Kidney epithelial cell (primary cell): ENCODE results near the gene PFKL. TPM values are rescaled to one million over a fixed set of nuclear protein-coding genes. Genes with fewer than 3 reads are reported as not detected.
"Not testable (repeated sequence)": the region's sequence is repeated elsewhere in the genome, so short reads cannot be mapped to it uniquely, and the experiment has no call there.

Experiments
- DNase-seq: peaks from one replicate; pipeline ENCODE4 v3.0.0-alpha.2; 2010; ENCODE audit warnings: low read depth
- H3K27me3 ChIP-seq: 2 replicates; pipeline ENCODE4 v1.6.0; 2011; ENCODE audit warnings: low read length; ENCODE audit not compliant: control insufficient read depth, insufficient read depth
- H3K36me3 ChIP-seq: 2 replicates; pipeline ENCODE4 v1.5.1; 2011; ENCODE audit warnings: low read length; ENCODE audit not compliant: control insufficient read depth, insufficient read depth
- H3K4me3 ChIP-seq: 2 replicates; pipeline ENCODE4 v1.5.1; 2011; ENCODE audit warnings: low read depth, mild to moderate bottlenecking, control low read depth, low read length
- total RNA-seq: library from RNA; depleted of rRNA; stranded (reverse); fragments of >200 nt; gene quantifications from 2 replicates; pipeline ENCODE4 v1.2.3, GENCODE V29; 2015
- TF ChIP-seq, protein P1 (sequence below): IDR thresholded peaks from 2 replicates; pipeline ENCODE4 v1.5.1; 2011; ENCODE audit warnings: mild to moderate bottlenecking, moderate library complexity, low read length, control low read depth, inconsistent platforms; ENCODE audit not compliant: insufficient read depth, poor library complexity, severe bottlenecking

The PFKL gene
- total RNA-seq, 1 donor from 2014 or later = 75.8 TPM

DNA sequence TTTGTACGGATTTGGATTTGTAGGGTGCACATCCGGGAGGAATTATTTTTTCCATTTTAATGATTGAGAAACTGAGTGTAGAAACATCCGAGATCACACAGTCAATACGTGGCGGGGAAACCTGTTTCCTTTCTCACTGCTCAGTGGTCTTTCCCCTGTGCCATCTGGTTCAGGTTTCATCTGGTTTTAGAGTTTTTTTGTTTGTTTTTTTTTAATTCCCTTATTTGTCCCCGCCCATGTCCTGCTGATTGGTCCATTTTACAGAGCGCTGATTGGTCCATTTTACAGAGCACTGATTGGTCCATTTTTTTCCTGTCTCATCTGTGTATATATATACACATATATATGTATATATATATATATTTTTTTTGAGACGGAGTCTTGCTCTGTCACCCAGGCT lies 59.5 kb downstream of the PFKL start:
- TF ChIP-seq, protein P1, sequence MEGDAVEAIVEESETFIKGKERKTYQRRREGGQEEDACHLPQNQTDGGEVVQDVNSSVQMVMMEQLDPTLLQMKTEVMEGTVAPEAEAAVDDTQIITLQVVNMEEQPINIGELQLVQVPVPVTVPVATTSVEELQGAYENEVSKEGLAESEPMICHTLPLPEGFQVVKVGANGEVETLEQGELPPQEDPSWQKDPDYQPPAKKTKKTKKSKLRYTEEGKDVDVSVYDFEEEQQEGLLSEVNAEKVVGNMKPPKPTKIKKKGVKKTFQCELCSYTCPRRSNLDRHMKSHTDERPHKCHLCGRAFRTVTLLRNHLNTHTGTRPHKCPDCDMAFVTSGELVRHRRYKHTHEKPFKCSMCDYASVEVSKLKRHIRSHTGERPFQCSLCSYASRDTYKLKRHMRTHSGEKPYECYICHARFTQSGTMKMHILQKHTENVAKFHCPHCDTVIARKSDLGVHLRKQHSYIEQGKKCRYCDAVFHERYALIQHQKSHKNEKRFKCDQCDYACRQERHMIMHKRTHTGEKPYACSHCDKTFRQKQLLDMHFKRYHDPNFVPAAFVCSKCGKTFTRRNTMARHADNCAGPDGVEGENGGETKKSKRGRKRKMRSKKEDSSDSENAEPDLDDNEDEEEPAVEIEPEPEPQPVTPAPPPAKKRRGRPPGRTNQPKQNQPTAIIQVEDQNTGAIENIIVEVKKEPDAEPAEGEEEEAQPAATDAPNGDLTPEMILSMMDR = no peak
- Histone ChIP-seq H3K27me3 (peaks cover 6% of the 10 kb centered on the region), H3K36me3 (no peaks in the 10 kb centered on the region), H3K4me3 (no peak overlapping the region)
- DNase-seq = no peak

DNA sequence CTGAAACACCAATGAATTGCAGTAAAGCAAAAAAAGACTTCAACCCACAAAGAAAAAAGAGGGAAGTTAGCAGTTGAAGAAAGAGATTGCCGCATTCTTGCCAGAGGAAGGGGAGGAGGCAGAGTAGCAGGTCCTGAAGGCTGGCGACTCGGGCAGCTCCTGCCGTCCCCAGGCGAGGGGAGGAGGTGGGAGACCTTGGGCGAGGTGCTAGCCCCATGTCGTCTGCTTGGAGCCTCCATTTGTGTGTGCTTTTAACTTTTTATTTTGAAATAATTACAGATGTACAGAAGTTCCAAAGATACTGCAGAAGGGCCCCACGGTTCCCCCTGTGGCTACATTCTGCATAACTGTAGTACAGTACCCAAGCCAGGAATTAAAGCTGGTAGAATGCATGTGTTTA lies 60.3 kb downstream of the PFKL start:
- TF ChIP-seq, protein P1 = no peak
- H3K4me3 ChIP-seq = no peak overlapping the region
- H3K36me3 ChIP-seq = no peaks in the 10 kb centered on the region
- no peak for DNase-seq
- H3K27me3 ChIP-seq = peaks cover under 1% of the 10 kb centered on the region

DNA sequence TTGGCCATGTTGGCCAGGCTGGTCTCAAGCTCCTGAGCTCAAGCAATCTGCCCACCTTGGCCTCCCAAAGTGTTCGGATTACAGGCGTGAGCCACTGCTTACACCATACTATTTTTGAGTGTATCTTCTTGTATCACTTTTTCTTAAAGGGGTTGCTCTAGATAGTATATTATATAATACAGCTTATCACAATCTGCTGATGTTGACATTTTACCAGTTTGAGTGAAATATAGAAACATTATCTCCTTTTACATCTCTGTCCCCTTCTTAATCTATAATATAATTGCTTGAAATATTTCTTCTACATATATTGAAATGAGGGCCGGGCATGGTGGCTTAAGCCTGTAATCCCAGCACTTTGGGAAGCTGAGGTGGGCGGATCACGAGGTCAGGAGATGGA lies 62.0 kb downstream of the PFKL start:
- DNase-seq, H3K36me3 ChIP-seq, H3K27me3 ChIP-seq, H3K4me3 ChIP-seq: not testable (repeated sequence)

DNA sequence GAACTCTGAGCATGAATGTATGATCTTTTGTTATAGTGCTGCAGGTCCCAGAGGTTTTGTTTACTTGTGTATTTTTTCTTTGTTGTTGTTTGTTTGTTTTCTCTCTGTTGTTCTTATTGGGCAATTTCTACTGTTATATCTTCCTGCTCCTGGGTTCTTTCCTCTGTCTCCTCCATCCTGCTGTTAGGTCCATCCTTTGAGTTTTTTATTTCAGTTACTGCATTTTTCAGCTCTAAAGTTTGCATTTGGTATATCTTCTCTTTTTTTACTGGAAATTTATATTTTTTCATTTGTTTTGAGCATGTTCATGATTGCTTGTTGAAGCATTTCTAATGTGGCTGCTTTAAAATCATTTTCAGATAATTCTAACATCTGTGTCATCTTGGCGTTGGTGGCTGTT lies 63.4 kb downstream of the PFKL start:
- Histone ChIP-seq H3K4me3 (no peak overlapping the region), H3K27me3 (peaks cover 6% of the 10 kb centered on the region), H3K36me3 (no peaks in the 10 kb centered on the region)
- DNase-seq = no peak
- TF ChIP-seq, protein P1 = no peak

DNA sequence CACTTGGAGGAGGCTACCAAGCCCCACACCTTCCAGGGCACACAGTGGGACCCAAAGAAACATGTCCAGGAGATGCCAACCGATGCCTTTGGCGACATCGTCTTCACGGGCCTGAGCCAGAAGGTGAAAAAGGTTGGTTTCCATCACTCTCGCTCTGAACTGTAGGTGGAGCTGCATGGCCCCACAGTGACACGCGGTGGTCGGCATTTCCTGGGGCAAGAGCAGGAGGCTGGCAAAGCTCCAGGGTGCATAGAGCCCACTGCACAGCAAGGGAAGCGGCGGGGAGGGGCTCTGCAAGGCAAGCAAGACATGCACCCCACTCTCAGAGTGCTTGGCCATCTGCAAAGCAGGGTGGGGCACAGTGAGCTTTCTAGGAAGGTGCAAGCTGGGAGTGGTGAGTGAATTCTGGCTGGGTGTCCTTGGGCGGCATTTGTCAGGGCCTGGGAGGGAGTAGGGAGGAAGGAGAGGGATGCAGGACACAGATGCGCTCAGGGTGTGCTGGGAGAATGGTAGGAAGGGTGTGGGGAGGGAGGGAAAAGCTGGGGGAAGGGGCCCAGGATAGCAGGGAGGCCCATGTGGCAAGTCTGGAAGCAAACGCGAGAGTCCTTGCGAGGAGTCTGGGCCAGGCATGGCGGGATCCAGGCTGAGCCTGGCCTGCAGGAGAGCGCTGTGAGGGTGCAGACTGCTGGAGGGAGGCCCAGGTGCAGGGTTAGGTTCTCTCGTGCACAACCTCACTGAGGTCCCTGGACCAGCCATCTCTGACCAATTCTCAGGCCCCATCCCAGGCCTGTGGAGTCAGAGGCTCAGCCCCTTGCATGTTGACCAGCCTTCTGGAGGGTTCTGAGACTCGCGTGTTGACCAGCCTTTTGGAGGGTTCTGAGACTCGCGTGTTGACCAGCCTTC lies 64.5 kb downstream of the PFKL start:
- no peaks in the 10 kb centered on the region for H3K36me3 ChIP-seq
- TF ChIP-seq, protein P1 = no peak
- DNase-seq = no peak

DNA sequence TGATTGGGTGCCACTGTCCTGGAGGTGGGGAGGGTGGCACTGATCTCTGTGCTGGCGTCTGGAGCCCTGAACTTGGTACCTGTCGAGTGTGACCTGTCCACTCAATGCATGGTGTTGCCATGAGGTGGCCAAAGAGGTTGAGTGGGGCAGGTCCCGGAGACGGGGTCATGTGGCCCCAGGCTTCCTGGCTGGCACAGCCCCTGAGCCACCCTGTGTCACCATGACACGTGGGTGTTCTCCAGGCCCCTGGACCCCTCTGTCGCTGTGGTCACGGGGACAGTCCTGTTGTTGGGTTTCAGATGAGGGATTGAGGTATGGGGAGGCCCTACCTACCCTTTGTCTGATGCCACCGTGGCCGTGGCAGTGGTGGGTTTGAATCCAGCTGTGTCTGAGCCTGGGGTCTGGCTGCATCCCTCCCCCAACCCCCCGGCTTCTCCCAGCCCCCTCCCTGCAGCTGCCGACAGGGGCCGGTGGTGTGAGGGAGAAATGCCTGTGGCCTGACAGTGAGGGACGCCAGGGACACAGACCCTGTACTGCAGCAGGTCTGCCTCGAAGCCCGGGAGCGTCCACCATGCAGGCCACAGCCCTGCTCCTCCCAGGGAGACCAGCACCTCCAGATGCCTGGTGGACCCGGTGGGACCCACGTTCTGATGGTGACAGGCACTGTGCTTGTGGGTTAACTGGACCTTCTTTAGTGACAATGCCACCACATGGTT lies 65.6 kb downstream of the PFKL start:
- TF ChIP-seq, protein P1 = no peak
- peaks cover 21% of the 10 kb centered on the region for H3K27me3 ChIP-seq
- H3K4me3 ChIP-seq = no peak overlapping the region
- no peaks in the 10 kb centered on the region for H3K36me3 ChIP-seq
- no peak for DNase-seq

More for the DNA sequence above, 64.5 kb downstream of the PFKL start:
- Histone ChIP-seq H3K27me3 (peaks cover 15% of the 10 kb centered on the region), H3K4me3 (no peak overlapping the region)
